GM12873 (cell line): ENCODE measurements around the gene RTBDN.
A peak's percentile ranks its signal among the peaks of the same experiment; 100 is the strongest.

Experiments
- TF ChIP-seq, protein P1 (sequence below): IDR thresholded peaks from 2 replicates; pipeline ENCODE4 v1.5.1; 2012; ENCODE audit warnings: low read depth, mild to moderate bottlenecking, moderate library complexity, low read length, control low read depth; ENCODE audit not compliant: insufficient read depth; ENCODE audit errors: missing control alignments

RTBDN gene

DNA sequence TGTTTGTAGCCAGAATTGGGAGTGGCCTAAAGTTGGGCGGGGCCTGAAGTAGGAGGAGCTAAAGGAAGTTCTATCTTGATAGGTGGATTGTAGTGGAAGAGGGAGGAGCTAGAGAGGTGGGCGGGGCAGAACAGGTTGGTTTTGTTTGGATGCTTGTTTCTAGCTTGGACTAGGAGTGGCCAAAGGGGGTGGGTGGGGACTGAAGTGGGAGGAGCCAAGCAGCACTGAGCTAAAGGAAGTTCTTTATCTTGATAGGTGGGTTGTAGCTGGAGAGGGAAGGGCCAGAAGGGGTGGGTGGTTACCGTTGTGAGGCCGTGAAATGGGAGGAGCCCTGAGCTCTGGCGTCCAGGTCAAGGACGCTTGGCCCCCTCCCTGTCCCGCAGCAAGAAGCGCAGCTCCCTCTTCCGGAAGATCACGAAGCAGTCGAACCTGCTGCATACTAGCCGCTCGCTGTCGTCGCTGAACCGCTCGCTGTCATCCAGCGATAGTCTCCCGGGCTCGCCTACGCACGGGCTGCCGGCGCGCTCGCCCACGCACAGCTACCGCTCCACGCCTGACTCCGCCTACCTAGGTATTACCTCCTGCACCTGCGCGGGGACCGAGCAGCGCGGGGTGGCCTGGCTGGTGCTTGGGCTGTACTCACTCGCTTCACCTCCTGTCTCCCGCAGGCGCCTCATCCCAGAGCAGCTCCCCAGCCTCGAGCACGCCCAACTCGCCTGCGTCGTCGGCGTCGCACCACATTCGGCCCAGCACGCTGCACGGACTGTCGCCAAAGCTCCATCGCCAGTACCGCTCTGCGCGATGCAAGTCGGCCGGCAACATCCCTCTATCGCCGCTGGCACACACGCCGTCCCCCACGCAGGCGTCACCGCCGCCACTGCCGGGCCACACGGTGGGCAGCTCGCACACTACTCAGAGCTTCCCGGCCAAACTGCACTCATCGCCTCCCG, 38.8 kb upstream of the RTBDN start:
- TF ChIP-seq, protein P1, sequence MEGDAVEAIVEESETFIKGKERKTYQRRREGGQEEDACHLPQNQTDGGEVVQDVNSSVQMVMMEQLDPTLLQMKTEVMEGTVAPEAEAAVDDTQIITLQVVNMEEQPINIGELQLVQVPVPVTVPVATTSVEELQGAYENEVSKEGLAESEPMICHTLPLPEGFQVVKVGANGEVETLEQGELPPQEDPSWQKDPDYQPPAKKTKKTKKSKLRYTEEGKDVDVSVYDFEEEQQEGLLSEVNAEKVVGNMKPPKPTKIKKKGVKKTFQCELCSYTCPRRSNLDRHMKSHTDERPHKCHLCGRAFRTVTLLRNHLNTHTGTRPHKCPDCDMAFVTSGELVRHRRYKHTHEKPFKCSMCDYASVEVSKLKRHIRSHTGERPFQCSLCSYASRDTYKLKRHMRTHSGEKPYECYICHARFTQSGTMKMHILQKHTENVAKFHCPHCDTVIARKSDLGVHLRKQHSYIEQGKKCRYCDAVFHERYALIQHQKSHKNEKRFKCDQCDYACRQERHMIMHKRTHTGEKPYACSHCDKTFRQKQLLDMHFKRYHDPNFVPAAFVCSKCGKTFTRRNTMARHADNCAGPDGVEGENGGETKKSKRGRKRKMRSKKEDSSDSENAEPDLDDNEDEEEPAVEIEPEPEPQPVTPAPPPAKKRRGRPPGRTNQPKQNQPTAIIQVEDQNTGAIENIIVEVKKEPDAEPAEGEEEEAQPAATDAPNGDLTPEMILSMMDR, result no peak

DNA sequence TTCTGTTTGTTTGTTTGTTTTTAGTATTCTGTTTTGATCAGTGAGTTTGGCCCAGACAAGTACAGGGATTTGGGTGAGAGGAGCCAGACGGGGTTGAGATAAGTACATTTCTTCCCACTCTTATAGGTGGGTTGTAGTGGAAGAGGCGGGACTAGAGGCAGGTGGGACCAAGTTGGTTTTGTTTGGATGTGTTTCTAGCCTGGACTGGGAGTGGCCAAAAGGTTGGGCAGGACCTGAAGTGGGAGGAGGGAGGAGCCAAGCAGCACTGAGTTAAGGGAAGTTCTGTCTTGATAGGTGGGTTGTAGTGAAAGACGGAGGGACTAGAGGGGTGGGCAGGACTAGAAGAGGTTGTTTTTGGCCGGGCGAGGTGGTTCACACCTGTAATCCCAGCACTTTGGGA, 37.9 kb upstream of the RTBDN start:
- TF ChIP-seq, protein P1, result no peak

DNA sequence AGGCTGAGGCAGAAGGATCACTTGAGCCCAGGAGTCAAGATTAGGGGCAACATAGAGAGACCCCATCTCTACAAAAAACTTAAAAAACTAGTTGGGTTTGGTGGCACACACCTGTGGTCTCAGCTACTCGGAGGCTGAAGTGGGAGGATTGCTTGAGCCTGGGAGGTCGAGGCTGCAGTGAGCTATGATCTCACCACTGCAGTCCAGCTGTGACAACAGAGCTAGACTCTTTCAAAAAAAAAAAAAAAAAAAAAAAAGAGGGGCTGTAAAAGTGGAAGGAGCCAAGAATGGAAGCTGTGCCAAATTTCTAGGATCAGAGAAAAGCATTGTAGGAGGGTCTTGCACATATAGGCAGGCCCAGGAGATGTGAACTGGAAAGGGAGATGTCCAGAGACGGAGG, 37.3 kb upstream of the RTBDN start:
- TF ChIP-seq, protein P1, result no peak

DNA sequence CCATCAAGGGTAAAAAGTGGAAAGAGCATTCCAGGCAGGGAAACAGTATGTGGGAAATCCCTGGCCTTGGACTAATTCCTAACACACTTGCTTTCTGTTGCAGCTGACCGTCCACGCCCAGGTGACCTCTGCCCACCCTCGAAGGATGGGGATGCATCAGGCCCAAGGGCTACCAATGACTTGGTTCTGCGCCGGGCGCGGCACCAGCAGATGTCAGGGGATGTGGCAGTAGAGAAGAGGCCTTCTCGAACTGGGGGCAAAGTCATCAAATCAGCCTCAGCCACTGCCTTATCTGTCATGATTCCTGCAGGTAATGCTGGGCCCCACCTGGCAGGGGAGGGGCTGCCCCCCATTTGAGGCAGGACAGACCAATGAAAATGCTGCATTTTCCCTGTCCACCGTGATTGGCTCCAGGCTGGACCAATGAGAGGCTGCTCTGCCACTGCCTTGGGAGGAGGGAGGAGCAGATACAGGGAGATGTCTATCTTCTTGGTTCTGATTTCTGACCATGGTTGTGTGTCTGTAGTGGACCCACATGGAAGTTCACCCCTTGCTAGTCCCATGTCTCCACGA, 34.2 kb upstream of the RTBDN start:
- TF ChIP-seq, protein P1, result no peak

DNA sequence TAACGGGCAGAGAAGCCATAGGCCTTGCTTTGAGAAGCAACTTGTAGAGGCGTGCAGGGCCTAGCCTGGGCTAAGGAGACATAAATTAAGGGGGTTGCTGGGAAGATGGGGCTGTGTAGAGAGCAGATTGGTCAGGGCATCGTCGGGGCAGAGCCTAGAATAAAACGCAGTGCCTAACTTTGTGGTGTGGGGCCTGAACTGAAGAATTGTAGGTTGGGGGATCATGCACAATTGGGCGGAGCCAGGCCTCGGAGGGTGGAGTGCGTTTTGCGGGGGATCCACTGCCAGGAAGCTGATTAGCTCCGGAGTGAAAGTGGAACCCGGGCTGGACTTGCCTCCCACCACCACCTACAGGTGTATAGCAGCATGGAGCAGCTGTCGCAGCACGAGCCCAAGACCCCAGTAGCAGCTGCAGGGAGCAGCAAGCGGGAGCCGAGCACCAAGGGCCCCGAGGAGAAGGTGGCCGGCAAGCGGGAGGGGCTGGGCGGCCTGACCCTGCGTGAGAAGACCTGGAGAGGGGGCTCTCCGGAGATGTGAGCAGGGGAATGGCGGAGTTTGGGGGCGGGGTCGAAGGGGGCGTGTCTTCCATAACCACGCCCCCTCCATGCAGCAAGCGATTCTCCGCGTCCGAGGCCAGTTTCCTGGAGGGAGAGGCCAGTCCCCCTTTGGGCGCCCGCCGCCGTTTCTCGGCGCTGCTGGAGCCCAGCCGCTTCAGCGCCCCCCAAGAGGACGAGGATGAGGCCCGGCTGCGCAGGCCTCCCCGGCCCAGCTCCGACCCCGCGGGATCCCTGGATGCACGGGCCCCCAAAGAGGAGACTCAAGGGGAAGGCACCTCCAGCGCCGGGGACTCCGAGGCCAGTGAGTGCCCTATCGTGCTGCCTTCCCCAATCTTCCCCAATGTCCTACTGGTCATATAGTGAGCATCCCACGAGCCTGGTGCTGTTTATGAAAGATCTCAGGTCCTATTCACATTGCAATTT, 33.0 kb upstream of the RTBDN start:
- TF ChIP-seq, protein P1, result peak; percentile 5

DNA sequence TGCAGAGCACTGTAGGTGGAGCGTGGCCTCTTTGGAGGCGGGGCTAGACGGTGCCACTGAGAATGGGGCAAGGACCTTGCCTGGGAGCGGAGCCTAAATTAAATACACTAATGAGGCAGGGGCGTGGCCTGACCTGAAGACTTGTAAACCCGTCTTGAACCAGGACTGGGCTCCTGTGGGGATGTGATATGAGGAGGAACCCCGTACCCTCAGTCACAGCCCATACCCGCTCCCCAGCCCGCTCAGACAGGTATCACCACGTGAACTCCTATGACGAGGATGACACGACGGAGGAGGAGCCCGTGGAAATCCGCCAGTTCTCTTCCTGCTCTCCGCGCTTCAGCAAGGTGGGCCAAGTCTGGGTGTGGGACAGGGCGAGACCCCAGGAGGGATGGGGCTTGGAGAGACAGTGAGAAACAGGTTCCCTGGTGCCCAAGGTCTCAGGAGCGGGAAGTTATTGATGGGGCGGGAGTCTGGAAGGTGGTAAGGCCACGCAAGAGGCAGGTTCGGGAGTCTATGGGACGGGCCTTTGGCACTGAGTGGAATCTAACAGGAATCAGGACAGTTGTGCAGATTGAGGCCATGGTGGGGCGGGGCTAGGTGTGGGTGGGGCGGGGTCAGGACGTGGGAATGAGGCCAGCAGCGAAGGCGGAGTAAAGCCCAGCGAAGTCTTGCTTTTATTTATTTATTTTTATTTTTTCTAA, 32.2 kb upstream of the RTBDN start:
- TF ChIP-seq, protein P1, result no peak
